ENCODE results near the gene MANEAL. TPM values are rescaled to one million over a fixed set of nuclear protein-coding genes. Genes with fewer than 3 reads are reported as not detected.
"Not testable (repeated sequence)": the region's sequence is repeated elsewhere in the genome, so short reads cannot be mapped to it uniquely, and the experiment has no call there.

MANEAL gene
- total RNA-seq, 3 donors from 2014 or later: 4.0 to 5.0 (median 4.7) TPM

- peaks cover 14% of the 10 kb centered on the region for H3K4me1 Mint-ChIP-seq (ENCODE audit: low read depth)
- H3K9me3 Mint-ChIP-seq: no peaks in the 10 kb centered on the region
- DNase-seq (no peak), ATAC-seq (no peak)
- peak within 1 kb of the TSS; percentile 29 for H3K4me3 Mint-ChIP-seq
- H3K27me3 Mint-ChIP-seq (ENCODE audit: low read depth): peaks cover 82% of the 10 kb centered on the region
- H3K36me3 Mint-ChIP-seq (ENCODE audit: insufficient read depth): no peaks in the 10 kb centered on the region
Observed at GRCh38 chr1:37764888-37765441, 28.7 kb upstream of the MANEAL start, which contains the start of gene EPHA10. Gene EPHA10 (minus strand): TSS chr1:37765120. CDS start chr1:37765066, 54 bp downstream.

DNA sequence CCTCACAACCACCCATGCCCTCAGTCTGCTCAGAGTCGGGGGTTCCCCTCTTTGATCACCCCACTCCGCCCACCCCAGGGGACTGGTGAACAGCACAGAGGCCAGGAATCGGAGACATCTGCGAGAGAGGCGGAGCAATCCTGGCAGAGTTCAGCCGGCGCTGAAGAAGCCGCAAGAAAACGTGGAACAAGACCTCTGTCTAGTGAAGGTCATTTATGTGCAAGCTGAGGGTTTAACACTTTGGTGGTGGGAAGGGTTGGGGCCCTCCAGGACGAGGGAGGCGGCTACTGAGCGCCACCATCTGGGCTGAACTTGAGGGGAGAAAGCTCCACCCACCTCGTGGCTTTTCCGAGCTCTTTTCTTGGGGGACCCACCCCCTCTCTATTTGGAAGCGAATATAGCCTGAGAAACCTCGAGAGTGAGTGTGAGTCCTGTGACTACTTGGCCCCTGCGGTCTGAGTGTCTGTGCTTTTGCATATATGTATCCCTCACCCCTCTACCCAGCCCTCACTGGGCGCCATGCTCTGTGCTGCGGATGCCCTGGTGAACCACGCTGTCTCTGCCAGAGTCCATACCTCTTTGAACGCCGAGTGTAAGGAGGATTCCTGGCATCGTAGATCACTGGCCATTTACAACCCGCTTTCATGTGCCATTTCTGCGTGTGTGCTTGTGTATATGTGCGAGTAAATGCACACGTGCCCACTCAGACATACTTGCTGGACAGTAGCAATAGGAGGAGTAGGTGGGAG lies 27.6 kb upstream of the MANEAL start:
- Mint-ChIP-seq H3K9me3 (no peaks in the 10 kb centered on the region), H3K27me3 (ENCODE audit: low read depth) (peaks cover 90% of the 10 kb centered on the region), H3K4me3 (peak overlapping the region; percentile 29), H3K4me1 (ENCODE audit: low read depth) (peaks cover 14% of the 10 kb centered on the region), H3K36me3 (ENCODE audit: insufficient read depth) (no peaks in the 10 kb centered on the region)
- ATAC-seq (peak; percentile 69 to 72), DNase-seq (no peak)

- Mint-ChIP-seq H3K9me3 (no peaks in the 10 kb centered on the region), H3K27me3 (ENCODE audit: low read depth) (peaks cover 81% of the 10 kb centered on the region), H3K36me3 (ENCODE audit: insufficient read depth) (no peaks in the 10 kb centered on the region), H3K4me3 (no peak overlapping the region), H3K4me1 (ENCODE audit: low read depth) (peaks cover 14% of the 10 kb centered on the region)
- no peak for DNase-seq
- ATAC-seq: no peak
Observed at GRCh38 chr1:37767488-37767887, 26.2 kb upstream of the MANEAL start.

DNA sequence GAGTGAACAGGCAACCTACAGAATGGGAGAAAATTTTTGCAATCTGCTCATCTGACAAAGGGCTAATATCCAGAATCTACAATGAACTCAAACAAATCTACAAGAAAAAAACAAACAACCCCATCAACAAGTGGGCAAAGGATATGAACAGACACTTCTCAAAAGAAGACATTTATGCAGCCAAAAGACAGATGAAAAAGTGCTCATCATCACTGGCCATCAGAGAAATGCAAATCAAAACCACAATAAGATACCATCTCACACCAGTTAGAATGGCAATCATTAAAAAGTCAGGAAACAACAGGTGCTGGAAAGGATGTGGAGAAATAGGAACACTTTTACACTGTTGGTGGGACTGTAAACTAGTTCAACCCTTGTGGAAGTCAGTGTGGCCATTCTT lies 22.2 kb upstream of the MANEAL start:
- not testable (repeated sequence) for ATAC-seq

GRCh38 chr1:37776946-37777516 lies 16.6 kb upstream of the MANEAL start:
- DNase-seq: no peak
- H3K27me3 Mint-ChIP-seq (ENCODE audit: low read depth): peaks cover 11% of the 10 kb centered on the region
- H3K9me3 Mint-ChIP-seq: no peaks in the 10 kb centered on the region
- H3K4me1 Mint-ChIP-seq (ENCODE audit: low read depth): peaks cover 6% of the 10 kb centered on the region
- no peaks in the 10 kb centered on the region for H3K36me3 Mint-ChIP-seq (ENCODE audit: insufficient read depth)
- no peak overlapping the region for H3K4me3 Mint-ChIP-seq
- peak; percentile 51 to 67 for ATAC-seq

More for the DNA sequence above, 22.2 kb upstream of the MANEAL start:
- H3K27me3 Mint-ChIP-seq (ENCODE audit: low read depth): peaks cover 50% of the 10 kb centered on the region
- H3K36me3 Mint-ChIP-seq (ENCODE audit: insufficient read depth); DNase-seq; H3K9me3 Mint-ChIP-seq; H3K4me3 Mint-ChIP-seq; H3K4me1 Mint-ChIP-seq (ENCODE audit: low read depth): not testable (repeated sequence)

GRCh38 chr1:37778654-37779053 lies 15.0 kb upstream of the MANEAL start:
- Mint-ChIP-seq H3K4me3 (no peak overlapping the region), H3K9me3 (no peaks in the 10 kb centered on the region), H3K27me3 (ENCODE audit: low read depth) (peaks cover 4% of the 10 kb centered on the region), H3K36me3 (ENCODE audit: insufficient read depth) (no peaks in the 10 kb centered on the region), H3K4me1 (ENCODE audit: low read depth) (peaks cover 6% of the 10 kb centered on the region)
- ATAC-seq: no peak
- no peak for DNase-seq

DNA sequence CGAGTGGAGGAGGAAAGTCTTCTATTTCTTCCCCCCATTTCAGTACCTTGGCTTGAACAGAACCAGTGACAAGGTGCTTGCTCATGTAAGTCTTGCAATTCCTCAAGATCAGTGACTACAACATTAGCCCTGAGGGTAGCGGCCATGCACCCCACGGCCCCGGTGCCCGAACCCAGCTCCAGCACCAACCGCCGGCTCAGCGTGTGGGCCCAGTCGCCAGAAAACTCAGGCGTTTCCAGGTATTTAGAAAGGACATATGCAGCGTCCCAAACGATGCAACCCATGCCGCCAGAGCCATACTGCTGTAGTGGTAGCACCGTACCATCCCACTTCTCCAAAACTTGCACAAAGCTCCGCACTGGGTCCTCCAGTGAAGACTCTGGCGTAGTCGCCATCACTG lies 11.2 kb upstream of the MANEAL start:
- no peaks in the 10 kb centered on the region for H3K36me3 Mint-ChIP-seq (ENCODE audit: insufficient read depth)
- ATAC-seq: no peak
- peaks cover under 1% of the 10 kb centered on the region for H3K4me1 Mint-ChIP-seq (ENCODE audit: low read depth)
- no peak overlapping the region for H3K4me3 Mint-ChIP-seq
- H3K27me3 Mint-ChIP-seq (ENCODE audit: low read depth): peaks cover 12% of the 10 kb centered on the region
- no peaks in the 10 kb centered on the region for H3K9me3 Mint-ChIP-seq
- no peak for DNase-seq

GRCh38 chr1:37792943-37793686 lies 532 bp upstream of the MANEAL start:
- Mint-ChIP-seq H3K4me1 (ENCODE audit: low read depth) (peaks cover 12% of the 10 kb centered on the region), H3K9me3 (no peaks in the 10 kb centered on the region), H3K4me3 (peak overlapping the region; percentile 51), H3K27me3 (ENCODE audit: low read depth) (peaks cover 34% of the 10 kb centered on the region), H3K36me3 (ENCODE audit: insufficient read depth) (peaks cover 2% of the 10 kb centered on the region)
- DNase-seq: no peak
- ATAC-seq: no peak

DNA sequence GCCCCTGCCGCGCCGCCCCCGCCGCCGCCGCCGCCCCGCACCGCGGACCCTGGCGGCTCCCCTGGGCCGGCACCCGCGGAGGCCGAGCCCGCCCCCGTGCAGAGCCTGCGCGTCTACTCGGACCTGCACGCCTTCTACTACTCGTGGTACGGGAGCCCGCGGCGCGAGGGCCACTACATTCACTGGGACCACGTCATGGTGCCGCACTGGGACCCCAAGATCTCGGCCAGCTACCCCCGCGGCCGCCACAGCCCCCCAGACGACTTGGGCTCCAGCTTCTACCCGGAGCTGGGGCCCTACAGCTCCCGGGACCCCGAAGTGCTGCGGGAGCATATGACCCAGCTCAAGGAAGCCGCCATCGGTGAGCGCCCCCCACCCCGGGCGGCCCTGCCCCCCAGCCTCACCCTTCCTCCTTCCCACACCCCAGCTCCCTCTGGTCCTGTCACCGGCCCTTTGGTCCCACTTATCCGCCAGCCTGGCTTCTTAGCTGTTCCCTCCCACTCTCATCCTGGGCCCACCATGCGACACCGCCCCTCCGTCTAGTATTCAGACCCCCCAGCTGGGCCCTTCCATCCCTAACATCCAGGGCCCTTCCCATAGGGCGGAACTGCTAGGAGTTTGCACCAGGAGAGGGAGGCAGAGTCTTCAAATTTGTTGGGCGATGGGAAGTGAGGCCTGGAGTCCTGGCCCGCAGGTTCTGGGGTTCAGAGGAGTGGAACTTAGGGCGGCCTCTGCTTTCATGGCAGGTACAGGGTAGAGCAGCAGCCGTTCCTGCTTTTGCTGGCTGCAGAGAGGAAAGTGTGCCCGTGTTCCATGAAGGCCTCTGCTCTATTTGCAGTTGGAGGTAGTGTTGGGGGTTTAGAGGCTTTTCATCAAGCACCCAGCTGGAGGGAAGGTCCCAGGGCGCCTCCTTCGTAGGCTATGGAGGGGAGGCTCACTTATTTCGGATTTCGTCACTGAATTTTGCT lies 1.0 kb downstream of the MANEAL start:
- peak; percentile 38 to 56 for ATAC-seq
- no peak for DNase-seq
- peaks cover 10% of the 10 kb centered on the region for H3K36me3 Mint-ChIP-seq (ENCODE audit: insufficient read depth)
- peaks cover 32% of the 10 kb centered on the region for H3K27me3 Mint-ChIP-seq (ENCODE audit: low read depth)
- H3K9me3 Mint-ChIP-seq: no peaks in the 10 kb centered on the region
- H3K4me3 Mint-ChIP-seq: peak overlapping the region; percentile 76
- peaks cover 12% of the 10 kb centered on the region for H3K4me1 Mint-ChIP-seq (ENCODE audit: low read depth)

DNA sequence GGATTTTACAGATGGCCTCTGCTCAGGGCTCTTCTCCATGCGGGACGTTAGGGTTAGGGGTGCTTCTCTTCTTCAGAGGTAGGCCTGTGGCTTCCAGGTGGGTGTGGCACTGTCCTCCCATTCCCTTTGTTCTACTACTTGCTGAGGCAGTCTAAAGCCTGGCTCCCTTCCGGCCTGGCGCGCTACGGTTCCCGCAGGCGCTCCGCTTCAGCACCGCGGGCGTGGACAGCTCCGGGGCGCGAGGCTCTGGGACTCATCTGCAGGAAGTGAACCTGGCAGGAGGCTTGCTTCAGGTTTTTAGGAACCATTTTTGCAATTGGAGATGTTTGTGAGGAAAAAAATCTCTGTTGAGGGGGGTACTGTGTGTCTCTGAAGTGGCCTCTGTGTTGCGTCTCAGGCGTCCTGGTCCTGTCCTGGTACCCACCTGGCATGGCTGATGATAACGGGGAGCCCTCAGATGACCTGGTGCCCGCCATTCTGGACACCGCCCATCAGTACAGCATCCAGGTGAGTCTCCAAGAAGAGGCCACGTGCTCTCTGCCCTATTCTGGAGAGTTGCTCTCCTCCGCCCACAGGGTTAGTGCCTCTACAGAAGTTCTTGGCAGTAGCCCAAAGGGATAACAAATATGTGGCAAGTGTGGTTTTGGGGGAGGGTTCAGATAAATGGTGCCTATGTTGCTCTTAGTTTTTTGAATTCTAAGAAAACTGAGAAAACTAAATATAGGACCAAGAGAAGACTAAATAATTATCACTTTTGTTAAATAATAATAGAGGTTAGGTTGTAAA lies 1.9 kb downstream of the MANEAL start:
- H3K4me3 Mint-ChIP-seq: peak overlapping the region; percentile 76
- DNase-seq: no peak
- peaks cover 29% of the 10 kb centered on the region for H3K27me3 Mint-ChIP-seq (ENCODE audit: low read depth)
- H3K4me1 Mint-ChIP-seq (ENCODE audit: low read depth): peaks cover 12% of the 10 kb centered on the region
- ATAC-seq: no peak
- no peaks in the 10 kb centered on the region for H3K9me3 Mint-ChIP-seq
- peaks cover 17% of the 10 kb centered on the region for H3K36me3 Mint-ChIP-seq (ENCODE audit: insufficient read depth)

GRCh38 chr1:37797750-37798345 lies 4.2 kb downstream of the MANEAL start:
- DNase-seq (no peak), ATAC-seq (no peak)
- peaks cover 29% of the 10 kb centered on the region for H3K36me3 Mint-ChIP-seq (ENCODE audit: insufficient read depth)
- peaks cover 9% of the 10 kb centered on the region for H3K27me3 Mint-ChIP-seq (ENCODE audit: low read depth)
- no peaks in the 10 kb centered on the region for H3K9me3 Mint-ChIP-seq
- H3K4me3 Mint-ChIP-seq: no peak overlapping the region
- peaks cover 12% of the 10 kb centered on the region for H3K4me1 Mint-ChIP-seq (ENCODE audit: low read depth)

GRCh38 chr1:37802439-37802838 lies 8.8 kb downstream of the MANEAL start:
- H3K27me3 Mint-ChIP-seq (ENCODE audit: low read depth): no peaks in the 10 kb centered on the region
- no peaks in the 10 kb centered on the region for H3K9me3 Mint-ChIP-seq
- no peak for ATAC-seq
- peaks cover 15% of the 10 kb centered on the region for H3K4me1 Mint-ChIP-seq (ENCODE audit: low read depth)
- H3K4me3 Mint-ChIP-seq: no peak overlapping the region
- DNase-seq: no peak
- peaks cover 52% of the 10 kb centered on the region for H3K36me3 Mint-ChIP-seq (ENCODE audit: insufficient read depth)

- Mint-ChIP-seq H3K9me3 (no peaks in the 10 kb centered on the region), H3K36me3 (ENCODE audit: insufficient read depth) (peaks cover 29% of the 10 kb centered on the region), H3K4me1 (ENCODE audit: low read depth) (peaks cover 31% of the 10 kb centered on the region), H3K27me3 (ENCODE audit: low read depth) (no peaks in the 10 kb centered on the region), H3K4me3 (peak overlapping the region; percentile 90)
- ATAC-seq (no peak), DNase-seq (no peak)
Observed at GRCh38 chr1:37807220-37807554, 13.5 kb downstream of the MANEAL start.

Data from activated T-cell treated with anti-CD3 and anti-CD28 coated beads, Interleukin-2, amount 50 U/mL, for 4 hours (primary cell).